Measurements from ENCODE around the gene HKDC1.

Gene HKDC1

DNA sequence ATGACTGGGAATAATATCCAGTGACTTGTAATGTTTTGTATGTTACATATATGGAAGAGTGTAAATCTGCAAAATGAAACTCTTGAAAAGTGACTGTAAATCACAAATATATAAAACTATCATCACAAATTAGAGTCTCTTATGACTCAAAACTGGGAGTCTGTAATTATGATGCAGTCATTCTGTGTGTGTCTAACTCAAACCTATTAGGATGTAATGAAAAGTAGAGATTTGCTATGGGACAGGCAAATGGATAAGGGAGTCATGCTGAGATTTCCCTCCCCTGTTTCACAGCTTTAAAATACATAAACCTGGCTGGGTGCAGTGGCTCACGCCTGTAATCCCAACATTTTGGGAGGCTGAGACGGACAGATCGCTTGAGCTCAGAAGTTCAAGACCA is 8.6 kb upstream of the HKDC1 start:
- DNase-seq (ENCODE audit: low read depth in 1 of 2, low spot score in 1 of 2), result no peak
- Histone ChIP-seq H3K27me3 (ENCODE audit: insufficient read depth, poor library complexity, severe bottlenecking) (no peaks in the 10 kb centered on the region), H3K27ac (replicated peaks) (no peak overlapping the region), H3K4me3 (replicated peaks; ENCODE audit: insufficient read depth, low read length) (no peak overlapping the region)
- no peak for TF ChIP-seq SPI1 (IDR thresholded peaks at IDR 0.05; ENCODE audit: borderline replicate concordance, low read depth)
- no peak for TF ChIP-seq GABPA (IDR thresholded peaks at IDR 0.05; ENCODE audit: low read depth)
- TF ChIP-seq, protein P1, sequence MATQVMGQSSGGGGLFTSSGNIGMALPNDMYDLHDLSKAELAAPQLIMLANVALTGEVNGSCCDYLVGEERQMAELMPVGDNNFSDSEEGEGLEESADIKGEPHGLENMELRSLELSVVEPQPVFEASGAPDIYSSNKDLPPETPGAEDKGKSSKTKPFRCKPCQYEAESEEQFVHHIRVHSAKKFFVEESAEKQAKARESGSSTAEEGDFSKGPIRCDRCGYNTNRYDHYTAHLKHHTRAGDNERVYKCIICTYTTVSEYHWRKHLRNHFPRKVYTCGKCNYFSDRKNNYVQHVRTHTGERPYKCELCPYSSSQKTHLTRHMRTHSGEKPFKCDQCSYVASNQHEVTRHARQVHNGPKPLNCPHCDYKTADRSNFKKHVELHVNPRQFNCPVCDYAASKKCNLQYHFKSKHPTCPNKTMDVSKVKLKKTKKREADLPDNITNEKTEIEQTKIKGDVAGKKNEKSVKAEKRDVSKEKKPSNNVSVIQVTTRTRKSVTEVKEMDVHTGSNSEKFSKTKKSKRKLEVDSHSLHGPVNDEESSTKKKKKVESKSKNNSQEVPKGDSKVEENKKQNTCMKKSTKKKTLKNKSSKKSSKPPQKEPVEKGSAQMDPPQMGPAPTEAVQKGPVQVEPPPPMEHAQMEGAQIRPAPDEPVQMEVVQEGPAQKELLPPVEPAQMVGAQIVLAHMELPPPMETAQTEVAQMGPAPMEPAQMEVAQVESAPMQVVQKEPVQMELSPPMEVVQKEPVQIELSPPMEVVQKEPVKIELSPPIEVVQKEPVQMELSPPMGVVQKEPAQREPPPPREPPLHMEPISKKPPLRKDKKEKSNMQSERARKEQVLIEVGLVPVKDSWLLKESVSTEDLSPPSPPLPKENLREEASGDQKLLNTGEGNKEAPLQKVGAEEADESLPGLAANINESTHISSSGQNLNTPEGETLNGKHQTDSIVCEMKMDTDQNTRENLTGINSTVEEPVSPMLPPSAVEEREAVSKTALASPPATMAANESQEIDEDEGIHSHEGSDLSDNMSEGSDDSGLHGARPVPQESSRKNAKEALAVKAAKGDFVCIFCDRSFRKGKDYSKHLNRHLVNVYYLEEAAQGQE (IDR thresholded peaks at IDR 0.05; ENCODE audit: insufficient replicate concordance, low read depth), result no peak
- TF ChIP-seq POLR2AphosphoS5 (IDR thresholded peaks at IDR 0.05; ENCODE audit: low read depth), result no peak

DNA sequence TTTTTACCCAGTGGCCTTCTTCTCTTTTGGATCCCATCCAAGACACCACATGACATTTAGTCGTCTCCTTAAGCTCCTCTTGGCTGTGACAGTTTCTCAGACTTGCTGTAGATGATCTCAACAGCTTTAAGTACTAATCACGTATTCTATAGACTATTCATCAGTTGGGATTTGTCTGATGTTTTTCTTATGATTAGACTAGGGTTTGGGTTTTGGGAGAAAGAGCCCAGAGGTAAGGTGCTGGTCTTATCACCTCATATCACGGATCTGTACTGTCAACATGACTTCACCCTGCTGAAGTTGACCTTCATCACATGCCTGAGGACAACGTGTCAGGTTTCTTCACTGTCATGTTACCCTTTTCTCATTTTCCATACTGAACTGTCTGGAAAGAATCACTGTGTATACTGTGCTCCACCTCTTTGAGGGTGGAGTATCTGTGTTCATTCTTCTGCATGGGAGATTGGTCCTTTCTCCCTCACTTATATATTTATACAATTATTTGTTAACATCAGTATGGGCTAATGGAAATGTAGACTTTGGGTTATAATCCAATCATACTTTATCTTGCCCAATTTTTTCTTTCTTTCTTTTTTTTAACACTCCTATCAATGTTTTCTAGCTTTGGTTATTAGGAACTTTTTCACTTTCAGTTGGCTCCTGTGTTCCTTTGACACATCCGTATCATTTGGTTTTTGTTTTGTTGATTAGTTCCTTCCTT is 6.4 kb upstream of the HKDC1 start:
- TF ChIP-seq POLR2AphosphoS5 (IDR thresholded peaks at IDR 0.05; ENCODE audit: low read depth) (no peak), GABPA (IDR thresholded peaks at IDR 0.05; ENCODE audit: low read depth) (no peak), SPI1 (IDR thresholded peaks at IDR 0.05; ENCODE audit: borderline replicate concordance, low read depth) (no peak)
- TF ChIP-seq, protein P2, sequence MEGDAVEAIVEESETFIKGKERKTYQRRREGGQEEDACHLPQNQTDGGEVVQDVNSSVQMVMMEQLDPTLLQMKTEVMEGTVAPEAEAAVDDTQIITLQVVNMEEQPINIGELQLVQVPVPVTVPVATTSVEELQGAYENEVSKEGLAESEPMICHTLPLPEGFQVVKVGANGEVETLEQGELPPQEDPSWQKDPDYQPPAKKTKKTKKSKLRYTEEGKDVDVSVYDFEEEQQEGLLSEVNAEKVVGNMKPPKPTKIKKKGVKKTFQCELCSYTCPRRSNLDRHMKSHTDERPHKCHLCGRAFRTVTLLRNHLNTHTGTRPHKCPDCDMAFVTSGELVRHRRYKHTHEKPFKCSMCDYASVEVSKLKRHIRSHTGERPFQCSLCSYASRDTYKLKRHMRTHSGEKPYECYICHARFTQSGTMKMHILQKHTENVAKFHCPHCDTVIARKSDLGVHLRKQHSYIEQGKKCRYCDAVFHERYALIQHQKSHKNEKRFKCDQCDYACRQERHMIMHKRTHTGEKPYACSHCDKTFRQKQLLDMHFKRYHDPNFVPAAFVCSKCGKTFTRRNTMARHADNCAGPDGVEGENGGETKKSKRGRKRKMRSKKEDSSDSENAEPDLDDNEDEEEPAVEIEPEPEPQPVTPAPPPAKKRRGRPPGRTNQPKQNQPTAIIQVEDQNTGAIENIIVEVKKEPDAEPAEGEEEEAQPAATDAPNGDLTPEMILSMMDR (IDR thresholded peaks at IDR 0.05; ENCODE audit: insufficient read depth, low read length), result no peak
- TF ChIP-seq, protein P1 (IDR thresholded peaks at IDR 0.05; ENCODE audit: insufficient replicate concordance, low read depth), result no peak
- Histone ChIP-seq H3K4me3 (replicated peaks; ENCODE audit: insufficient read depth, low read length) (no peak overlapping the region), H3K27me3 (ENCODE audit: insufficient read depth, poor library complexity, severe bottlenecking) (no peaks in the 10 kb centered on the region), H3K27ac (replicated peaks) (no peak overlapping the region)
- DNase-seq (ENCODE audit: low read depth in 1 of 2, low spot score in 1 of 2), result no peak

DNA sequence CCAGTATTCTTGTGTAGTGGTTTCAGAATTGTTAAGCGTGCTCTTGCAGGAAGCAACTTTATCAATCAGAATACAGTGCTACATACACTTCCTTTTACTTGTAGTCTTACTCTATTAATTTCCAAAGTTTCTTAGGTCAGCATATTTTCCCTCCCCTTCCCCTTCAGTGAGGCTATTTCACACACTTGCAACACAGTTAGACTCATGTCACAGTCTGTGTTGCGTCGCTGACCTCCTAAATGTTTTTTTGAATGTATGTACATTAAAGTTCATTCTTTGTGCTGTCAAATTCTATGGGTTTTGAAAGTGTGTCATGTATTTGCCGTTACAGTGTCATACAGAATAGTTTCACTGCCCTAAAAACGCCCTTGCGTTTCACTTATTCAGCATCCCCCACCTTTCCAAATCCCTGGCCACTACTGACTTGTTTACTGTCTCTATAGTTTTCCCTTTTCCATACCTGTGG is 5.4 kb upstream of the HKDC1 start:
- H3K27ac ChIP-seq (replicated peaks), result no peak overlapping the region; the same call in 1 of the 2 replicates
- TF ChIP-seq SPI1 (IDR thresholded peaks at IDR 0.05; ENCODE audit: borderline replicate concordance, low read depth), result no peak
- TF ChIP-seq, protein P2 (IDR thresholded peaks at IDR 0.05; ENCODE audit: insufficient read depth, low read length), result no peak
- no peak for TF ChIP-seq POLR2AphosphoS5 (IDR thresholded peaks at IDR 0.05; ENCODE audit: low read depth)
- TF ChIP-seq, protein P1 (IDR thresholded peaks at IDR 0.05; ENCODE audit: insufficient replicate concordance, low read depth), result no peak
- no peak for TF ChIP-seq GABPA (IDR thresholded peaks at IDR 0.05; ENCODE audit: low read depth)
- H3K4me3 ChIP-seq (replicated peaks; ENCODE audit: insufficient read depth, low read length), result no peak overlapping the region
- peak; percentile 35 to 54 for DNase-seq (ENCODE audit: low read depth in 1 of 2, low spot score in 1 of 2)
- no peaks in the 10 kb centered on the region for H3K27me3 ChIP-seq (ENCODE audit: insufficient read depth, poor library complexity, severe bottlenecking)

All from HL-60 (cell line).